ENCODE measurements around the gene ACVR1C.

The ACVR1C gene

GRCh38 chr2:157628477-157629415 lies at the start of gene ACVR1C:
Gene ACVR1C, minus strand, starts transcription at chr2:157628864. Its CDS starts 220 bp downstream, at chr2:157628644.
- DNase-seq (ENCODE audit: low spot score) = peak; percentile 28

GRCh38 chr2:157677941-157678340 lies 49.3 kb upstream of the ACVR1C start:
- DNase-seq (ENCODE audit: low spot score) = no peak

DNA sequence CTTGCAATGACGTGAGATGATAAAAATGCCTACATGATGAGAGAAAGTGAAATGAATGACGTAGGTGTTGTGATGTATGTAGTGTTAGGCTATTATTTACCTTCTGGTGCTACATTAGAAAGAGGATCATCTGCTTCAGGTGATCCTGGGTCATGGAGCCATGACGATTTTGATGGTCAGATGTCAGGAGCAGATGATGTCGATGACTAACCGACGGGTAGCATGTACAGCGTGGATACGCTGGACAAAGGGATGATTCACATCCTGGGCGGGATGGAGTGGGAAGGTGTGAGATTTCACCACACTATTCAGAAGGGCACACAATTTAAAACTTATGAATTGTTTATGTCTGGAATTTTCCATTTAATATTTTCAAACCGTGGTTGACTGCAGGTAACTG lies 43.5 kb upstream of the ACVR1C start:
- no peak for DNase-seq (ENCODE audit: low spot score)

DNA sequence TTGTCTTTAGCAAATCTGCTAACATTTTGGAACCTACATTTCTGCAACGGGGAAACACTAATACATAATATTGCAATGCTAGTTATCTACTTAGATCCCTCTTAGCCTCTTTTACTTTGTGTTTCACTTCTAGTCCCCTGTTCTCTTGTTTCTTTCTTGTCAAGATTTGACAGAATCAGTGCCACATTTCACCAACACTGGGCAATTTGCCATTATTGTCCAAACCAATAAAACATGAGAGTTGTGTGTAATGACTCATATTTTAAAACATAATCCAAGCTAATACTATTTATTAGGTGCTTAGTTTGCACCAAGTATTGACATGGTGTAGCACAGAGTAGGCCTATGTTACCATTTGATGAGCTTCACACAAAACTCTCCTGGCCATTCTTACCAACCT lies 33.7 kb upstream of the ACVR1C start:
- no peak for DNase-seq (ENCODE audit: low spot score)

DNA sequence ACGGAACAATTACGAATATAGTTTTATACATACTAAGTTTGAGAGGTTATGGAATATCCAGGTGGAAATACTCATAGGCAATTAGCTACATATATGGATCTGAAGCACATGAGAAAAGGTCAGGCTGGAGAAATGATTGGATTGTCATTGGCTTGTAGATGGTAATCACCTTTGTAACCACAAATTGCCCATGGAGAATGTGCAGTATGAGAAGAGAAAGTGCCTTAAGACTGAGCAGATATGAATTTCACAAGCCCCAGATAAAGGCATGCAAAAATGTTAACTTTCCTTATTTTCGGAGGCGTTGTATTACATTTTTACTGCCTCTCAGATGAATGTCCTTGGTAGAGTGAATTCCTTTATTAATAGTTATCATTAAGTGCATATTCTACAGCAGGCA lies 33.1 kb upstream of the ACVR1C start:
- DNase-seq (ENCODE audit: low spot score) = no peak

- DNase-seq (ENCODE audit: low spot score) = no peak
Measured at GRCh38 chr2:157657858-157658257, 29.2 kb upstream of the ACVR1C start.

GRCh38 chr2:157657101-157657500 lies 28.4 kb upstream of the ACVR1C start:
- no peak for DNase-seq (ENCODE audit: low spot score)

- no peak for DNase-seq (ENCODE audit: low spot score)
Measured at GRCh38 chr2:157644776-157645175, 16.1 kb upstream of the ACVR1C start.

GRCh38 chr2:157631861-157632260 lies 3.2 kb upstream of the ACVR1C start:
- no peak for DNase-seq (ENCODE audit: low spot score)

DNA sequence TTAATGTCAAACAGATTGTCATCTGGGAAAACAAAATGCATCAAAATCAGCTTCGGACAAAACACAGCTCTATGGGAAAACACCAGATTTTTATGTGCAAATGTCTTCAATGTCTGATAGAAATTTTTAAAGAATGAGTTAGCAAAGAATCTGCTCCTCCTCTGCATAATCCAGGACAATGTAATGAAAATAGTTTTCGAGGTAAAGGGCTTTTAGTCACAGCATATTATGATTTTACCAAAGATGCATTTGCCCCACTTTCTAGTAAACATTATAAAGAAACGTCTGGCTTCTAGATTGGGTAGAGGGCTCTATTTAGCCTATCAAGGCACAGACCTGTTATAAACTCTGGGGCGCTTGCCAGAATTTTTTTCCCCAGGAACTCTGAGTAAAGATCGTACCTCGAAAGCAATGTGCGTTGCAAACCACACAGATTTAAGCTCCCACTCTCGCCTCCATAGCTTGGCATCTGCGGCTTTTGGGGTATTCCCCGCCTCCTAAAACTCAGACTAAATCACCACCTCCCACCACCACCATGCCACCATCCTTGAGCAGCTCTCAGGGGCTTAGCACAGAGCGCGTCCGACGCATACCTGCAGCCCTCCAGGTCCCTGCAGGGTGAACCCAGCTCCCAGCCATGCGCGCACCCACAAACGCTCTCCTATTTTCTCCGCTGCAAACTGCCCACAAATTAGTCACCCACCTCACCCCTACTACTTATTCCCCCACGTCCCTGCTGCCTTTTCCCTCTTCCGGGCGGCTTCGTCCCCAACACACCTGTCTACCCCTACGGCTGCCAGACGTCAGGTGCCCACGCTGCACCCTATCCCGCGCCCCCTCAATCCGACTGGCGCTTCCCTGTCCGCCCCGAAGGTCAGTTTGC lies 829 bp downstream of the ACVR1C start:
- no peak for DNase-seq (ENCODE audit: low spot score)

DNA sequence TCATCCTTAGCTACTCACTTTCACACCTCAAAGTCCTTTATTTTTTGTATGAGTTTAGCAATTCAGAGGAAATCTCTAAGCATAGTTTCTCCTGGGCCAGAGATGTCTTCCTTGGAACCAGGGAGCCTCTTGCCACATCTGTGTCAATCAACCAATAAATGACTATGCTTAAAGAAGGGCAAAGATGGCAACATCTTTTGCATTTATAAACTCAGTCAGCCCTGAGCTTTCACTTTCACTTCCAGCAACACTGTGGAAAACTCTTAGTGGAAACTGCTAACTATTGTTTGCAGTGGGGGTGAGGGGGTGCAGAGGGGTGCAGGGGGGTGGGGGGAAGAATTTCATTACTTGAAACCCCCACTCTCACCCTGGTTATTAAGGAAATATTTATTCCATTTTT lies 3.4 kb downstream of the ACVR1C start:
- DNase-seq (ENCODE audit: low spot score) = no peak

DNA sequence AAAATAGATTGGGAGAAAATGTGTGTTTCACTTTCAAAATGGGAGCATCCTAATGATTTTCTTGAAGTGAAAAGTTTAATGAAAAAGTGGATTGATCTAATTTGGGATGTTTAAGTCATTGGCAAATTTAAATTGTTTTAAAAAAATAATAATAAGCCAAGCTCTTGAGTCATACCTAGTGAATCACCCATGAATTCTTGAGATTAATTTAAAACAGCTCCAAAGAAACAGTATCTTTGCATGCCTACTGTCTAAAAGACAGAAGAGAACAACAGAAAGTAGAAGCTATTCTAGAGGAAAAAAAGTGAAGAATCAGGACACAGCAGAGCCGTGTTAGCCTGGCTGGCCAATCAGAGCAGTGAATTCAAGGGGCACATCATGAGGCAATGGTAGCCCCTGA lies 7.7 kb downstream of the ACVR1C start:
- no peak for DNase-seq (ENCODE audit: low spot score)

DNA sequence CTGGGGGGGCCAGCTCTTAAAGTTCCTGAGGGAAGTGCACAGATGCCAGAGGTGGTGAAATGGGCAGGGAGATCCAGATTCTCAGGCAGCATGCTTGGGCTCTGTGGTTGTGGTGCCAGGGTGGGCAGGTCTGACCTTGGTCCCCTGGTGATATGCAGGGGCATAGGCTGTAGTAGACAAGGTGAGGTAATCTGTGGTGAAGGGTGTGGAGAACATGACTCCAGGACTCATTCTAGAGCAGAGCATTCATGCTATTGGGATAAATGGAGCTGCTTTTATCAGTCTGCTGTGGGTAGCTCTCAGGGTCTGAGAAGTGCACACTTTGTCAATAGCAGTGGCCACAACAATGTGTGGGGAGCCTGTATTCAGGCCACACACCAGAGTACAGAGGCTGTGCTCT lies 16.9 kb downstream of the ACVR1C start:
- no peak for DNase-seq (ENCODE audit: low spot score)

GRCh38 chr2:157611110-157611509 lies 17.6 kb downstream of the ACVR1C start:
- DNase-seq (ENCODE audit: low spot score) = no peak

DNA sequence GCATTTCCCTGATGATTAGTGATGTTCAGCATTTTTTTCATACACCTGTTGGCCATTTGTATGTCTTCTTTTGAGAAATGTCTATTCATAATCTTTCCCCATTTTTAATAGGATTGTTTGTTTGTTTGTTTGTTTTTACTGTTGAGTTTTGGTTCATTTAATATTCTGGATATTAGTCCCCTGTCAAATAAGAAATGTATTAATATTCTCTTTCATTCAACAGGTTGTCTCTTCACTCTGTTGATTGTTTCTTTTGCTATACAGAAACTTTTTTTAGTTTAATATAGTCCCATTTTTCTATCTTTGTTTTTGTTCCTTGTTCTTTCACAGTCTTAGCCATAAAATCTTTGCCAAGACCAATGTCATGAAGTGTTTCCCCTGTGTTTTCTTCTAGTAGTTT lies 22.1 kb downstream of the ACVR1C start:
- DNase-seq (ENCODE audit: low spot score) = no peak

DNA sequence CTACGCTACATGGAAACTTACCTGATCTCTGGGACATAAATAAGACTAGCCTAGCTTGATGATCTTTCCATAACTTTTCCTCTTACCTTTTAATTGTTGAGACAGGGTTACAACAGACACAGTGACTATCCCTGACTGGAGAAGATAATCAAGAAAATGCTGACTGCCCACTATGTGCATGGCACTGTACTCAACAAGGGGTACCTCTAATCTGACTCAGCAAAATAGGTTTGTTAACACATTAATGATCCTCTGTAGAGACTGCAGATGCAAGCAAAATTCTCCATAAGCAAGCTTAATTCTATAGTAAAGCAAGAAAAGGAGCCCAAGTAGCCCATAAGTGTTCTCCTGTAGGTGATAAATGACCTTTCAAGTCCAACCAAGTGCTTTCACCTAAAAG lies 25.5 kb downstream of the ACVR1C start:
- no peak for DNase-seq (ENCODE audit: low spot score)

GRCh38 chr2:157601807-157602206 lies 26.9 kb downstream of the ACVR1C start:
- DNase-seq (ENCODE audit: low spot score) = no peak

DNA sequence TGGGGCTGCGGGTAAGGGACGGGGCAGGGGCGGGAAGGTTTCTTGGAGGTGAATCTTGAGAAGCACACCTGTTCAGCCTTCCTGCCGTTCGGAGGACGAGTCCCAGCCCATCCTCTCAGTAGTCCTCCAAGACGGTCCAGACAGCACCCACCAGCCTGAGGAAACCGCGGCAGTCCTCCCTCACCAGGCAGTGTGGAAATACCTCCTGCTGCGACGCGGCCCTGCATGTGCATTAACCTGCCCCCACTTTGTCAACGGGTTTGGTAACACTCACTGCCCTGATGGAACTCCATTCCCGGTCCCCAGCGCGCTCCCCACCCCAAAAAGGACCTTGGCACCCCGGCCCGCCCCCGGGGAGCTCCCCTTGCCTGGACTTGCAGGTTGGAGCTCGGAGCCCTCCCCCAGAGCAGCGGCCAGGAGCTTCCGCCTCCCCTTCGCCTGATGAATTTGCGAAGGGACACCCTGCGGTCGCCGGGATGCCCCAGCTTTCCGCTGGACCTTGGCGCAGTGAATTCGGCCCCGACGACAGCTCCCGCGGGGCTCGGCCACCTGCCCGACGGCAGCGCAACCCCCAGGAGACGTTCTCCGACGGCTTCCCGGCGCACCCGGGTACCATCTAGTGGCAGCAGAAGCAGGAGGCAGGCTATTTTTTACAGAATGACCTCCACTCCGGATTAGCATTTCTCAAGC lies 31.5 kb downstream of the ACVR1C start:
- no peak for DNase-seq (ENCODE audit: low spot score)

GRCh38 chr2:157593411-157593810 lies 35.3 kb downstream of the ACVR1C start:
- no peak for DNase-seq (ENCODE audit: low spot score)

GRCh38 chr2:157592948-157593347 lies 35.7 kb downstream of the ACVR1C start:
- no peak for DNase-seq (ENCODE audit: low spot score)

DNA sequence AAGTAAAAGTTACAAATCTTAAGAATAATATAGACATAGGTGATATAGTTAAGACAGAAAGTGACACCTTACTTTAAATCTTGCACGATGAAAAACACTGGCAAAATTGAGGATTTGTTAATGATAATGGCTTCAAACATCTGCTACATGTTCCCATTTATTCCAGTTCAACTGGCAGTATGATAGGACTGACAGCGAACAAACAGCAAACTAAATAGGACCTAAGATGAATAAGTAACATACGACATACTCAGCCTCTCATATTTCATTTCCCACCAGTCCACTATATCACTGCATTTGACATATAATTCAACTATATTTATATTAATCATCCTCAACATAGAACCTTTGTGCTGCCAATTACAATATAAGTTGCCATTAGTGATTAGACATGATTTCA lies 36.3 kb downstream of the ACVR1C start:
- no peak for DNase-seq (ENCODE audit: low spot score)

- DNase-seq (ENCODE audit: low spot score) = no peak
Measured at GRCh38 chr2:157587576-157587975, 41.1 kb downstream of the ACVR1C start.

Measured in kidney capillary endothelial cell (primary cell).